NCI-H2196 (cell line): ENCODE data around the gene SMAD4.
"Not testable (repeated sequence)": the region's sequence is repeated elsewhere in the genome, so short reads cannot be mapped to it uniquely, and the experiment has no call there.

Experiments
- DNase-seq: peaks from one replicate; lab custom pipeline; 2025; ENCODE audit not compliant: unreplicated experiment; lab: John Stamatoyannopoulos, UW

Gene SMAD4

GRCh38 chr18:51110073-51110797 is 80.2 kb downstream of the SMAD4 start:
- peak; percentile 31 for DNase-seq

DNA sequence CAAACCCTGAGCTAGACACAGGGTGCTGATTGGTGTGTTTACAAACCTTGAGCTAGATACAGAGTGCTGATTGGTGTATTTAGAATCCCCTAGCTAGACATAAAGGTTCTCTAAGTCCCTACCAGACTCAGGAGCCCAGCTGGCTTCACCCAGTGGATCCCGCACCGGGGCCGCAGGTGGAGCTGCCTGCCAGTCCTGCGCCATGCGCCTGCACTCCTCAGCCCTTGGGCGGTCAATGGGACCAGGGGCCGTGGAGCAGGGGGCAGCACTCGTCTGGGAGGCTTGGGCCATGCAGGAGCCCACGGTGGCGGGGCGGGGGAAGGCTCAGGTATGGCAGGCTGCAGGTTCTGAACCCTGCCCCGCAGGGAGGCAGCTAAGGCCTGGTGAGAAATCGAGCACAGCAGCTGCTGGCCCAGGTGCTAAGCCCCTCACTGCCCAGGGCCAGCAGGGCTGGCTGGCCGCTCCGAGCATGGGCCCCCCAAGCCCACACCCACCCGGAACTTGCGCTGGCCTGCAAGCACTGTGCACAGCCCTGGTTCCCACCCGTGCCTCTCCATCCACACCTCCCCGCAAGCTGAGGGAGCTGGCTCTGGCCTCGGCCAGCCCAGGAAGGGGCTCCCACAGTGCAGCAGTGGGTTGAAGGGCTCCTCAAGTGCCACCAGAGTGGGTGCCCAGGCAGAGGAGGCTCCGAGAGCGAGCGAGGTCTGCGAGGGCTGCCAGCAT is 81.8 kb downstream of the SMAD4 start:
- DNase-seq, result not testable (repeated sequence)

DNA sequence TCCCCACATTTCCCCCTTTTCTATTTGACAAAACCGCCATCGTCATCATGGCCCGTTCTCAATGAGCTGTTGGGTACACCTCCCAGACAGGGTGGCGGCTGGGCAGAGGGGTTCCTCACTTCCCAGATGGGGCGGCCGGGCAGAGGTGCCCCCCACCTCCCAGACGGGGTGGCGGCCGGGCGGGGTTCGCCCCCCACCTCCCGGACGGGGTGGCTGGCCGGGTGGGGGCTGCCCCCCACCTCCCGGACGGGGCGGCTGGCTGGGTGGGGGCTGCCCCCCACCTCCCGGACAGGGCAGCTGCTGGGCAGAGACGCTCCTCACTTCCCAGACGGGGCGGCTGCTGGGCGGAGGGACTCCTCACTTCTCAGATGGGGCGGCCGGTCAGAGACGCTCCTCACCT is 87.0 kb downstream of the SMAD4 start:
- DNase-seq, result not testable (repeated sequence)

DNA sequence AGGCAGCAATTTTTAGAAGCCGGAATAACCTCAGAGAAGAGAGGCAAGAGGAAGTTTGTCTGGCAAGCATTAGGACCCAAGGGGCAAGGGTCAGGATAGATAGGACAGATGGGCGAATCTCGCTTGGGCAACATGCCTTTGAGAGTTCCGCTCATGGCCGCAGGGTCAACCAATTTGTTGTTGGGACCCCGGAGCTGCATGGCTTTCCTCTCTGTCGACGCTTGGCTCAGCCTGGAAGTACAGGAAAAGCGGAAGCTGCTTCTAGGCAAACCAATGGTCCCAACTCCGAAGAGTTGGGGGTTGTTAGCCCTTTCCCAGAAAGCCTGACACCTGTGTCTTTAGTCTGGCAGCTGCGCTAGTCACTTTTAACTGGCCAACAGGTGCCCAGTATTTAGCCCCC is 89.5 kb downstream of the SMAD4 start:
- DNase-seq, result not testable (repeated sequence)

GRCh38 chr18:51119976-51120375 is 90.0 kb downstream of the SMAD4 start:
- DNase-seq, result not testable (repeated sequence)

DNA sequence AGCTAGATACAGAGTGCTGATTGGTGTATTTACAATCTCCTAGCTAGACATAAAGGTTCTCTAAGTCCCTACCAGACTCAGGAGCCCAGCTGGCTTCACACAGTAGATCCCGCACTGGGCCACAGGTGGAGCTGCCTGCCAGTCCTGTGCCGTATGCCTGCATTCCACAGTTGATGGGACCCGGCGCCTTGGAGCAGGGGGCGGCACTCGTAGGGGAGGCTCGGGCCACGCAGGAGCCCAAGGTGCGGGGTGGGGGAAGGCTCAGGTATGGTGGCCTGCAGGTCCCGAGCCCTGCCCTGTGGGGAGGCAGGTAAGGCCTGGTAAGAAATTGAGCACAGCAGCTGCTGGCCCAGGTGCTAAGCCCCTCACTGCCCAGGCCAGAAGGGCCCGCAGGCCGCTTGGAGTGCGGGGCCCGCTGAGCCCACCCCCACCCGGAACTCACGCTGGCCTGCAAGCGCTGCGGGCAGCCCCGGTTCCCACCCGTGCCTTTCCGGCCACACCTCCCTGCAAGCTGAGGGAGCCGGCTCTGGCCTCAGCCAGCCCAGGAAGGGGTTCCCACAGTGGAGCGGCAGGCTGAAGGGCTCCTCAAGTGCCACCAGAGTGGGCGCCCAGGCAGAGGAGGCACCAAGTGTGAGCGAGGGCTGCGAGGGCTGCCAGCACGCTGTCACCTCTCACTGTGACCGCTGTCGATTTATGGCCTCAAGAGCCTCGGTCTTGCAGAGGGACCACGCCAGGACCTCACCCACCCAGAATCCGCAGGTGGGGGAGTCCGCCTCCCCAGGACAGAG is 91.0 kb downstream of the SMAD4 start:
- DNase-seq, result no peak

DNA sequence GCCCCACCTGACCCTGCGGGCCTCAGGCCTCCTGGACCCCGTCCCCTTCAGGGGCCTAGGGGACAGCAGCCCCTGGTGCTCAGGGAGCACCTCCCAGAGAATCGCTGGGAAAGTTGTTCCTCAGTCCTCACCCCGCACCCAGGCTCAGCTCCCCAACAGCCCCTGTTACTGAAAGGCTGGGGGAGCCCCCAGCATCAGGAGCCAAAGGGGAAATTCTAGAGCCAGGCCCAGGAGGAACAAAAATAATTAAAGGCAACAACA is 91.5 kb downstream of the SMAD4 start:
- no peak for DNase-seq

- no peak for DNase-seq
These were observed 92.4 kb downstream of the SMAD4 start for GRCh38 chr18:51122266-51123045.

DNA sequence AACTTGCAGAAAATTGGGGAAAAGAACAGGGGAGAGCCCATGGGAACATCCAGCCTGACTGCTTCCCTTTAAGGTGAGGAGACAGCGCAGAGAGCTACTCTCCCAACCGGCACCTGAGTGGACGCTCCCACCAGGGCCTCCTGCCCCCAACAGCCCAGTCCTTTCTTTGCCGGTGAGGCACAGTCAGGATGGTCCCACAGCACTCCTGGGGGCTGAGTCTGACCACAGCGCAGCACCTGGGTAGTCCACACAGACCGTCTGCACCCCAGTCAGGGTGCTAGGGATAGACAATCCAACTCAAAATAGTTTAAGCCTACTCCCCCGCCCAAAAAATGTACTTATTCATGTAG is 93.0 kb downstream of the SMAD4 start:
- DNase-seq, result no peak

GRCh38 chr18:51123481-51123880 is 93.5 kb downstream of the SMAD4 start:
- DNase-seq, result no peak

GRCh38 chr18:51123936-51124486 is 94.0 kb downstream of the SMAD4 start:
- no peak for DNase-seq

GRCh38 chr18:51125976-51126375 is 96.0 kb downstream of the SMAD4 start:
- DNase-seq, result no peak

- no peak for DNase-seq
These were observed 97.7 kb downstream of the SMAD4 start for GRCh38 chr18:51127664-51128063.

GRCh38 chr18:51128533-51128932 is 98.5 kb downstream of the SMAD4 start:
- DNase-seq, result no peak

DNA sequence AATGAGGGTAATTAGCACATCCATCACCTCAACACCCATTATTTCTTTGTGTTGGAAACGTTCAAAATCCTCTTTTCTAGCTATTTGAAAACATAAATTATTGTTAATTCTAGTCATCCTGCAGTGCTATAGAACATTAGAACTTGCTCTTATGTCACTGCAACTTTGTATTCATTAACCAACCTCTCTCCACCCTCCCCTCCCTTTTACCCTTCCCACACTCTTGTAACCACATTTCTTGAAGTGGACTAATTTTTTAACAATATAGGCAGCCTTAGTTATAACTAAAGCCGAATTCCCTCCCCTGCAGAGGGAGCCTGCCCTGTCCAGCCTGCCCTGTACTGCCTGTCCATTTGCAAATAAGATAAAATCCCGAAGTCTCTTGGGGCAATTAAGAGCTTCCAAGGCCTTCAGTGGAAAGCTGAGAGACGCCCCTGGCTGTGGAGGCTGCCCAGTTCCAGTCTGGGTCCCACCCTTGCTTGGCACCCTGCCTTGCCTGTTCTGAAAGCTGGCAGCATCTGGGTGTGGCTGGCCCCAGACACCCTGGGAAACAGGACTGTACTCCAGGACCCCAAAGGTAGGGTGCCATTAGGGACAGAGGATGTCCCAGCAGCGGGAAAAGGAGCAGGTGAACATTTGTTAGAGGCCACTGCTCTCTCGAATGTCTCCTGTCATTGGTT is 102.4 kb downstream of the SMAD4 start:
- DNase-seq, result no peak

GRCh38 chr18:51133580-51134160 is 103.7 kb downstream of the SMAD4 start:
- DNase-seq, result no peak
